WTC11 (cell line): ENCODE results near the gene PTGR2. TPM values are rescaled to one million over a fixed set of nuclear protein-coding genes. Genes with fewer than 3 reads are reported as not detected.

Source experiments
- ATAC-seq: fragments of 200-7000 bp; cut with Tn5 transposase; 2 replicates; pipeline ENCODE4 v1.10.0; 2021; ENCODE audit warnings: mild to moderate bottlenecking, moderate library complexity
- CTCF ChIA-PET: fragments of 300-600 bp; sonication (Branson Sonifier 250); formaldehyde crosslinking; loops from one replicate; lab custom pipeline; 2021; ENCODE audit warnings: antibody characterized with exemption; lab: Charles Lee
- POLR2A ChIA-PET: fragments of 350-600 bp; sonication (Branson Sonifier 250); formaldehyde crosslinking; loops from one replicate; lab custom pipeline; 2021; ENCODE audit warnings: antibody characterized with exemption; lab: Charles Lee
- DNase-seq: peaks from one replicate; pipeline ENCODE4 v3.0.0; 2021; ENCODE audit warnings: low spot score
- H3K27ac Mint-ChIP-seq: 2 replicates; pipeline ENCODE4 v1.8.0; 2021; ENCODE audit warnings: mixed read lengths
- H3K27me3 Mint-ChIP-seq: 2 replicates; pipeline ENCODE4 v1.8.0; 2021; ENCODE audit warnings: low read depth, mild to moderate bottlenecking, moderate library complexity, mixed read lengths
- H3K36me3 Mint-ChIP-seq: 2 replicates; pipeline ENCODE4 v1.8.0; 2021; ENCODE audit warnings: mixed read lengths
- H3K4me1 Mint-ChIP-seq: 2 replicates; pipeline ENCODE4 v1.8.0; 2022; ENCODE audit warnings: mixed read lengths
- H3K4me3 Mint-ChIP-seq: 2 replicates; pipeline ENCODE4 v1.8.0; 2021; ENCODE audit warnings: mild to moderate bottlenecking, moderate library complexity, mixed read lengths
- H3K9me3 Mint-ChIP-seq: 2 replicates; pipeline ENCODE4 v1.8.0; 2021; ENCODE audit warnings: mixed read lengths
- ATF2 ChIP-seq: sonication (generic); formaldehyde crosslinking; IDR thresholded peaks from 2 replicates; pipeline ENCODE4 v1.8.1; 2022; ENCODE audit warnings: low read depth, missing genetic modification reagents, borderline replicate concordance
- ATF3 ChIP-seq: sonication (generic); formaldehyde crosslinking; conservative IDR thresholded peaks from 2 replicates; pipeline ENCODE4 v1.8.1; 2022; ENCODE audit warnings: mild to moderate bottlenecking, missing genetic modification reagents
- ATF6 ChIP-seq: sonication (generic); formaldehyde crosslinking; IDR thresholded peaks from 2 replicates; pipeline ENCODE4 v1.8.1; 2023; ENCODE audit warnings: mild to moderate bottlenecking, missing genetic modification reagents
- CBFB ChIP-seq: sonication (generic); formaldehyde crosslinking; IDR thresholded peaks from 2 replicates; pipeline ENCODE4 v1.8.1; 2022; ENCODE audit warnings: mild to moderate bottlenecking, low read depth, missing genetic modification reagents
- CREB1 ChIP-seq: sonication (generic); formaldehyde crosslinking; IDR thresholded peaks from 2 replicates; pipeline ENCODE4 v1.8.0; 2023; ENCODE audit warnings: mild to moderate bottlenecking, missing genetic modification reagents
- CTCF ChIP-seq: fragments of 200-600 bp; IDR thresholded peaks from 2 replicates; pipeline ENCODE4 v1.8.0; 2022; ENCODE audit warnings: antibody characterized with exemption
- ERG ChIP-seq: fragments of 250-450 bp; sonication (Bioruptor Pico); IDR thresholded peaks from 2 replicates; pipeline ENCODE4 v1.8.0; 2021; ENCODE audit warnings: mild to moderate bottlenecking
- ESRRA ChIP-seq: sonication (generic); formaldehyde crosslinking; IDR thresholded peaks from 2 replicates; pipeline ENCODE4 v1.8.1; 2022; ENCODE audit warnings: mild to moderate bottlenecking, missing genetic modification reagents, borderline replicate concordance
- FOXK1 ChIP-seq: sonication (generic); formaldehyde crosslinking; IDR thresholded peaks from 2 replicates; pipeline ENCODE4 v1.8.0; 2022; ENCODE audit warnings: mild to moderate bottlenecking, moderate library complexity, missing genetic modification reagents
- FOXP1 ChIP-seq: sonication (generic); formaldehyde crosslinking; IDR thresholded peaks from 2 replicates; pipeline ENCODE4 v1.8.0; 2022; ENCODE audit warnings: missing genetic modification reagents, mild to moderate bottlenecking, moderate library complexity, borderline replicate concordance
- GTF2I ChIP-seq: fragments of 250-450 bp; sonication (Bioruptor Pico); conservative IDR thresholded peaks from 2 replicates; pipeline ENCODE4 v1.4.0; 2021; ENCODE audit warnings: mild to moderate bottlenecking
- IRF1 ChIP-seq: sonication (generic); formaldehyde crosslinking; IDR thresholded peaks from 2 replicates; pipeline ENCODE4 v1.8.0; 2023; ENCODE audit warnings: missing genetic modification reagents
- JAZF1 ChIP-seq: fragments of 250-450 bp; sonication (Bioruptor Pico); IDR thresholded peaks from 2 replicates; pipeline ENCODE4 v1.9.0; 2021; ENCODE audit warnings: moderate library complexity, mild to moderate bottlenecking, inconsistent platforms
- MYBL2 ChIP-seq: sonication (generic); formaldehyde crosslinking; IDR thresholded peaks from 2 replicates; pipeline ENCODE4 v1.8.1; 2023; ENCODE audit warnings: mild to moderate bottlenecking, moderate library complexity, missing genetic modification reagents
- NR3C1 ChIP-seq: sonication (generic); formaldehyde crosslinking; conservative IDR thresholded peaks from 2 replicates; pipeline ENCODE4 v1.8.1; 2023; ENCODE audit warnings: low read depth, mild to moderate bottlenecking, missing genetic modification reagents
- RELA ChIP-seq: sonication (generic); formaldehyde crosslinking; IDR thresholded peaks from 2 replicates; pipeline ENCODE4 v1.8.1; 2022; ENCODE audit warnings: missing genetic modification reagents, mild to moderate bottlenecking, borderline replicate concordance
- RORB ChIP-seq: fragments of 250-450 bp; sonication (Bioruptor Pico); IDR thresholded peaks from 2 replicates; pipeline ENCODE4 v1.9.0; 2021; ENCODE audit warnings: mild to moderate bottlenecking
- TEAD1 ChIP-seq: sonication (generic); formaldehyde crosslinking; IDR thresholded peaks from 2 replicates; pipeline ENCODE4 v1.8.0; 2022; ENCODE audit warnings: mild to moderate bottlenecking, missing genetic modification reagents
- USF1 ChIP-seq: sonication (generic); formaldehyde crosslinking; IDR thresholded peaks from 2 replicates; pipeline ENCODE4 v1.8.0; 2022; ENCODE audit warnings: mild to moderate bottlenecking, missing genetic modification reagents
- ZBTB43 ChIP-seq: sonication (generic); formaldehyde crosslinking; IDR thresholded peaks from 2 replicates; pipeline ENCODE4 v1.8.1; 2023; ENCODE audit warnings: mild to moderate bottlenecking, missing genetic modification reagents
- ZMAT4 ChIP-seq: fragments of 250-450 bp; sonication (Bioruptor Pico); IDR thresholded peaks from 2 replicates; pipeline ENCODE4 v1.9.0; 2021; ENCODE audit warnings: mild to moderate bottlenecking
- ZNF138 ChIP-seq: sonication (generic); formaldehyde crosslinking; conservative IDR thresholded peaks from 2 replicates; pipeline ENCODE4 v1.8.1; 2022; ENCODE audit warnings: mild to moderate bottlenecking, moderate library complexity, missing genetic modification reagents
- ZNF263 ChIP-seq: sonication (generic); formaldehyde crosslinking; IDR thresholded peaks from 2 replicates; pipeline ENCODE4 v1.8.1; 2022; ENCODE audit warnings: low read depth, mild to moderate bottlenecking, moderate library complexity, missing genetic modification reagents
- ZNF396 ChIP-seq: fragments of 250-450 bp; sonication (Bioruptor Pico); IDR thresholded peaks from 2 replicates; pipeline ENCODE4 v1.8.0; 2021; ENCODE audit warnings: mild to moderate bottlenecking, moderate library complexity, borderline replicate concordance
- ZNF416 ChIP-seq: fragments of 250-450 bp; sonication (Bioruptor Pico); IDR thresholded peaks from 2 replicates; pipeline ENCODE4 v1.9.0; 2021; ENCODE audit warnings: mild to moderate bottlenecking, inconsistent platforms
- total RNA-seq: library from RNA; stranded (reverse); gene quantifications from 3 replicates; pipeline ENCODE4 v1.2.3, GENCODE V29; 2021

Gene PTGR2
- total RNA-seq, 1 experiment from 2014 or later, result 20.7 TPM

GRCh38 chr14:73873660-73874059, 22.0 kb downstream of the PTGR2 start (continued):
- no peak for TF ChIP-seq RELA (CRISPR knock-in tag)

GRCh38 chr14:73877790-73878189, 26.2 kb downstream of the PTGR2 start:
- H3K4me3 Mint-ChIP-seq, result no peak overlapping the region
- ATAC-seq, result no peak
- no peak overlapping the region for H3K27ac Mint-ChIP-seq
- POLR2A ChIA-PET, result no interaction called here
- TF ChIP-seq ZNF396 (CRISPR knock-in tag) (no peak), NR3C1 (no peak), ATF6 (no peak), CTCF (no peak), ERG (no peak), ZNF416 (CRISPR knock-in tag) (no peak), ZMAT4 (CRISPR knock-in tag) (no peak), ATF3 (CRISPR knock-in tag) (no peak), GTF2I (no peak)
- H3K4me1 Mint-ChIP-seq, result no peaks in the 10 kb centered on the region
- DNase-seq, result no peak
- H3K36me3 Mint-ChIP-seq, result peaks cover 14% of the 10 kb centered on the region
- H3K9me3 Mint-ChIP-seq, result no peaks in the 10 kb centered on the region
- no peaks in the 10 kb centered on the region for H3K27me3 Mint-ChIP-seq
- CTCF ChIA-PET, result interaction anchor here (0.9 to 1.6 kb wide), 2 partner anchors 8 to 149 kb away, joined by 3 to 6 read pairs; partner anchors contain the start of gene ZNF410

- Mint-ChIP-seq H3K9me3 (no peaks in the 10 kb centered on the region), H3K27me3 (no peaks in the 10 kb centered on the region), H3K4me3 (no peak overlapping the region), H3K36me3 (peaks cover 14% of the 10 kb centered on the region), H3K4me1 (no peaks in the 10 kb centered on the region), H3K27ac (no peak overlapping the region)
- ATAC-seq (no peak), DNase-seq (no peak)
- ChIA-PET CTCF (interaction anchor here (0.9 to 1.6 kb wide), 2 partner anchors 8 to 150 kb away, joined by 3 to 6 read pairs; partner anchors contain the start of gene ZNF410), POLR2A (no interaction called here)
- TF ChIP-seq ZNF263 (CRISPR knock-in tag) (no peak), FOXP1 (CRISPR knock-in tag) (no peak), ZBTB43 (no peak), ATF2 (CRISPR knock-in tag) (no peak), ZNF138 (CRISPR knock-in tag) (no peak), RORB (CRISPR knock-in tag) (no peak), FOXK1 (no peak), USF1 (CRISPR knock-in tag) (no peak), TEAD1 (CRISPR knock-in tag) (no peak), ESRRA (no peak), CREB1 (CRISPR knock-in tag) (no peak), JAZF1 (no peak), MYBL2 (CRISPR knock-in tag) (no peak), IRF1 (CRISPR knock-in tag) (no peak), CBFB (CRISPR knock-in tag) (no peak)
Observed at GRCh38 chr14:73878436-73878835, 26.8 kb downstream of the PTGR2 start.
